GM12874 (cell line): ENCODE results near the gene HEBP1.

Source experiments
- CTCF ChIP-seq: IDR thresholded peaks from 2 replicates; pipeline ENCODE4 v1.5.1; 2011; ENCODE audit warnings: low read depth, mild to moderate bottlenecking, control low read depth, low read length, moderate library complexity; ENCODE audit not compliant: insufficient read depth

HEBP1 gene

GRCh38 chr12:13028825-13029570 lies 28.9 kb upstream of the HEBP1 start:
- TF ChIP-seq CTCF: no peak

GRCh38 chr12:13027508-13027907 lies 27.4 kb upstream of the HEBP1 start:
- TF ChIP-seq CTCF: no peak

DNA sequence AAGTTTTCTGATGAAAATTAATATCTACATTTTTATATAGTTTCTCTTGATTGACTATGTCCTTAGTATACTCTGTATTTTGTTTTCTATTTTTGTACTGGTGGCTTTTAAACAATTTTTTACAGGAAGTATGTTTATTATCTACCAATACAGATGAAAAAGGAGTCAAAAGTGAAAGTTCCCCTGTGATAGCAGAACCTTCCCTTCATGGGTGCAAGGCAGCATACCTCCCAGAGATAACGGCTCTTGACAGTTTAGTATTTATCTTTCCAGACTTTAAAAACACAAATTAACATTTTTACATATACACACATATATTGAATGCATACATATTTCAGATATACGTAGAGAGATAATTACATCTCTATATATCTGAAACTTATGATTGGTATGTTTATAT lies 27.0 kb upstream of the HEBP1 start:
- TF ChIP-seq CTCF: no peak

GRCh38 chr12:13026286-13026685 lies 26.2 kb upstream of the HEBP1 start:
- no peak for TF ChIP-seq CTCF

- TF ChIP-seq CTCF: no peak
Measured at GRCh38 chr12:13024531-13024916, 24.5 kb upstream of the HEBP1 start.

DNA sequence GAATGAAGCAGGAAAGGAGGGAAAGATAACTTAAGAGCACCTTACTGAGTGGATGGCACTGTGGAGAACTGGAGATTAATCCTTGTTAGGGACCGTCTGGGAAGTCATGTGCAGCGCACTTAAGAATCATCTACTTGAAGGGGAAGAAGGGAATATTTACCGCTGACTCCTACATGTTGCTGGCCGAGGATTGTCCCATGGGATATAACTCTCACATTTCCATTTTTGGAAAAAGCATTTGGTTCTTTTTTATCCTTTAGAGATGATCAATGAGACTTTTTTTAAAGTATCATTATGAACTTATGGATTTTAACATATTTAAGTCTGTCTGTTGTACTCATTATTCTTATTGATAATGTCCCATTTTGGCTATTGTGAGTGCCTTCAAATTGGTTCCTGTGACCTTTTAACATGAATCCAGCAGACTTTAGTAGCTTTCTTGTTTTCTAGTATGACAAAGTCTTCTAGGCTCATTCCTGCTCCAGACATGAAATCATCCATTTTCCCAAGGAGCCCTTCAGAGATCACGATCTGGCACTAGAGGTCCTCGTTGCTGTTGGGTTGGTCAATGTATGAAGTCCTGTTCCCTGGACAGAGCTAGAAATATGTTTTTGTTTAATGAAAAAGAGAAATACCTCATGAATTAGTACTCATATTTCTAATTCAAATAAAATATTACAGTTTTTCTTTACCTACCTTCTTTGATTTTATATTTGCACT lies 23.9 kb upstream of the HEBP1 start:
- no peak for TF ChIP-seq CTCF

DNA sequence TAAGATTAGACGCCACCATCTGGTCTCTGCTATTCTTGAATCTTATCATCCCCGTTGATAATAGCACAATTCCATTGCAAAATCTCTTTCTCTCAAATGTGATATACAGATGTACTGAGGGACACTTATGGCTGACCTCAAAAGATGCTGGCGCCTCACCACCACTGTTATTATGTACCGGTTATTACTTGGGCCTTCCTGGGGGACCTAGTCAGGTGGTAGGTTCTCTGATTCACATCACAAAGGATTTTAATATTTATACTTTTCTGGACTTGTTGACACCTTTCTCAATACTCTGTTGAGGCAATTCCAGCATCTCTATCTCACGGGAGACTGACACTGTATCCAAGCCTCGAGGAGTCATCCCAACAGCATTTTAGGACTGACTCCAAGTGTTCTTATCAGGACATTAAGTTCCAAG lies 22.8 kb upstream of the HEBP1 start:
- no peak for TF ChIP-seq CTCF
